Mesenchymal stem cell (in vitro differentiated cells and primary cell): ENCODE data around the gene TLL1.

Experiments used
- DNase-seq: peaks from one replicate; pipeline ENCODE4 v3.0.0-alpha.2; 2013
- H2AFZ ChIP-seq: one replicate; pipeline ENCODE4 v1.6.1; 2013; ENCODE audit warnings: low read depth, mild to moderate bottlenecking, control low read depth, inconsistent platforms, low read length, moderate library complexity
- H2AK5ac ChIP-seq: 2 replicates; pipeline ENCODE4 v1.6.1; 2013; ENCODE audit warnings: low read length, moderate library complexity, mild to moderate bottlenecking, inconsistent platforms; ENCODE audit not compliant: severe bottlenecking
- H2BK120ac ChIP-seq: one replicate; pipeline ENCODE4 v1.6.1; 2013; ENCODE audit warnings: low read depth, mild to moderate bottlenecking, inconsistent platforms, low read length, moderate library complexity
- H2BK12ac ChIP-seq, 2 experiments: one replicate each; pipeline ENCODE4 v1.6.1; 2013; ENCODE audit warnings: inconsistent platforms in 2 of 2, low read length in 2 of 2, mild to moderate bottlenecking in 2 of 2, moderate library complexity in 2 of 2, control low read depth in 1 of 2
- H2BK15ac ChIP-seq: one replicate; pipeline ENCODE4 v1.6.1; 2013; ENCODE audit warnings: mild to moderate bottlenecking, low read depth, inconsistent platforms; ENCODE audit not compliant: poor library complexity, severe bottlenecking
- H2BK5ac ChIP-seq: 2 replicates; pipeline ENCODE4 v1.6.1; 2013; ENCODE audit warnings: low read depth, mild to moderate bottlenecking, low read length, control low read depth, inconsistent platforms; ENCODE audit not compliant: poor library complexity, severe bottlenecking
- H3K14ac ChIP-seq, 2 experiments: one replicate each; pipeline ENCODE4 v1.6.1; 2013; ENCODE audit warnings: inconsistent platforms in 2 of 2, low read length in 2 of 2, control low read depth in 1 of 2, mild to moderate bottlenecking in 1 of 2, moderate library complexity in 1 of 2
- H3K18ac ChIP-seq, 2 experiments: one replicate each; pipeline ENCODE4 v1.6.1; 2013; ENCODE audit warnings: inconsistent platforms in 2 of 2, low read length in 2 of 2, control low read depth in 1 of 2, low read depth in 1 of 2, mild to moderate bottlenecking in 1 of 2
- H3K23ac ChIP-seq, 2 experiments: one replicate each; pipeline ENCODE4 v1.6.1; 2013; ENCODE audit warnings: inconsistent platforms in 2 of 2, low read length in 2 of 2, mild to moderate bottlenecking in 2 of 2, moderate library complexity in 2 of 2, control low read depth in 1 of 2
- H3K27ac ChIP-seq: 2 replicates; pipeline ENCODE4 v1.5.1; 2013; ENCODE audit warnings: mild to moderate bottlenecking, moderate library complexity, low read length, control low read depth, inconsistent platforms; ENCODE audit not compliant: poor library complexity, severe bottlenecking
- H3K27me3 ChIP-seq, 2 experiments: 2 replicates each; pipeline versions ENCODE4 v1.6.1 to v1.7.0; 2013; ENCODE audit warnings: low read length in 2 of 2, mild to moderate bottlenecking in 2 of 2, moderate library complexity in 2 of 2, control low read depth in 1 of 2, inconsistent platforms in 1 of 2; ENCODE audit not compliant: control insufficient read depth in 1 of 2, insufficient read depth in 1 of 2
- H3K36me3 ChIP-seq, 2 experiments: 2 replicates each; pipeline versions ENCODE4 v1.6.1 to v1.7.0; 2013; ENCODE audit warnings: low read length in 2 of 2, control low read depth in 1 of 2, inconsistent platforms in 1 of 2, low read depth in 1 of 2, mild to moderate bottlenecking in 1 of 2; ENCODE audit not compliant: insufficient read depth in 2 of 2, control insufficient read depth in 1 of 2
- H3K4ac ChIP-seq, 2 experiments: one replicate each; pipeline ENCODE4 v1.6.1; 2013; ENCODE audit warnings: inconsistent platforms in 2 of 2, low read length in 2 of 2, mild to moderate bottlenecking in 2 of 2, moderate library complexity in 2 of 2, control low read depth in 1 of 2, low read depth in 1 of 2
- H3K4me1 ChIP-seq: 2 replicates; pipeline ENCODE4 v1.6.1; 2013; ENCODE audit warnings: low read depth, low read length, control low read depth; ENCODE audit not compliant: control insufficient read depth, insufficient read depth
- H3K4me2 ChIP-seq: 2 replicates; pipeline ENCODE4 v1.6.1; 2013; ENCODE audit warnings: low read length, mild to moderate bottlenecking, inconsistent platforms; ENCODE audit not compliant: poor library complexity, severe bottlenecking
- H3K4me3 ChIP-seq, 2 experiments: 2 replicates each; pipeline versions ENCODE4 v1.5.1 to v1.7.0; 2013; ENCODE audit warnings: low read length in 2 of 2, mild to moderate bottlenecking in 2 of 2, control low read depth in 1 of 2, low read depth in 1 of 2; ENCODE audit not compliant: insufficient read depth in 1 of 2
- H3K79me1 ChIP-seq: replicated peaks from 2 replicates; pipeline ENCODE4 v1.6.1; 2013; ENCODE audit warnings: mild to moderate bottlenecking, control low read depth, low read length, inconsistent platforms; ENCODE audit not compliant: poor library complexity, severe bottlenecking
- H3K9ac ChIP-seq: 2 replicates; pipeline ENCODE4 v1.7.0; 2013; ENCODE audit warnings: mild to moderate bottlenecking, low read length, moderate library complexity
- H3K9me3 ChIP-seq: 2 replicates; pipeline ENCODE4 v1.7.0; 2013; ENCODE audit warnings: mild to moderate bottlenecking, low read length; ENCODE audit not compliant: control insufficient read depth
- H4K8ac ChIP-seq: one replicate; pipeline ENCODE4 v1.6.1; 2013; ENCODE audit warnings: inconsistent platforms, mild to moderate bottlenecking, low read length, moderate library complexity
- H4K91ac ChIP-seq: one replicate; pipeline ENCODE4 v1.6.1; 2013; ENCODE audit warnings: mild to moderate bottlenecking, low read length, inconsistent platforms
- WGBS: methylation state at CpG from one replicate; pipeline ENCODE4 v1.1.7; 2013; ENCODE audit warnings: mixed read lengths; 5-methylcytosine and 5-hydroxymethylcytosine counted together

TLL1 gene

DNA sequence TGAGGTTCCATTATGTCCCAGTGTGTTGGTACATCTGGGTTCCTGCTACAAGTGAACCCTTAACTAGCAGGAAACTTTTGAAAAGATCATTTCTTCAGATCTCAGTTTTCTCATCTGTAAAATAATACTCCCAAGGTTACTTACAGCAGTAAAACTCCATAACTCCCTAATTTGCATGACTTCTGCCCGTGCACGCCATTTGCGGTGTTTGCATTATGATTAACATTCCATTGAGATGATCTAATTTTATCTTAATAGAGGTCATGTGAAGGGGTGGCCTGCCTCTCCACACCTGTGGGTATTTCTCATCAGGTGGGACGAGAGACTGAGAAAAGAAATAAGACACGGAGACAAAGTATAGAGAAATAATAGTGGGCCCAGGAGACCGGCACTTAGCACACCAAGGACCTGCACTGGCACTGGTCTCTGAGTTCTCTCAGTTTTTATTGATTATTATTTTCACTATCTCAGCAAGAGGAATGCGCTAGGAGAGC lies 219.8 kb downstream of the TLL1 start:
- Histone ChIP-seq H3K18ac (no peak overlapping the region), H2BK120ac (no peak overlapping the region), H4K91ac (no peak overlapping the region), H3K27me3 (no peaks in the 10 kb centered on the region), H3K4ac (no peak overlapping the region), H3K9ac (no peak overlapping the region), H4K8ac (no peak overlapping the region), H2BK12ac (no peak overlapping the region), H2AK5ac (no peak overlapping the region), H3K4me1 (no peaks in the 10 kb centered on the region), H2BK5ac (no peak overlapping the region), H3K27ac (no peak overlapping the region), H2AFZ (no peak overlapping the region), H3K4me3 (no peak overlapping the region), H3K9me3 (no peaks in the 10 kb centered on the region), H3K36me3 (no peaks in the 10 kb centered on the region), H3K79me1 (no peaks in the 10 kb centered on the region), H3K4me2 (no peak overlapping the region), H3K23ac (no peak overlapping the region), H3K14ac (no peak overlapping the region), H2BK15ac (no peak overlapping the region)
- no peak for DNase-seq
- 91% methylated on average over 4 of the region's 7 CpGs for WGBS

GRCh38 chr4:166104623-166105022 lies 231.6 kb downstream of the TLL1 start:
- no peak overlapping the region for H3K4me3 ChIP-seq
- 61% methylated on average over 1 of the region's 2 CpGs for WGBS
- no peak overlapping the region for H4K8ac ChIP-seq
- H3K4me1 ChIP-seq = no peaks in the 10 kb centered on the region
- H2BK120ac ChIP-seq = no peak overlapping the region
- H3K4ac ChIP-seq = no peak overlapping the region
- no peak for DNase-seq
- H3K4me2 ChIP-seq = no peak overlapping the region
- H3K79me1 ChIP-seq = no peaks in the 10 kb centered on the region
- no peak overlapping the region for H2BK15ac ChIP-seq
- H2AK5ac ChIP-seq = no peak overlapping the region
- H3K9me3 ChIP-seq = no peaks in the 10 kb centered on the region
- H2BK12ac ChIP-seq = no peak overlapping the region
- no peaks in the 10 kb centered on the region for H3K36me3 ChIP-seq
- H3K23ac ChIP-seq = no peak overlapping the region
- no peak overlapping the region for H2BK5ac ChIP-seq
- no peak overlapping the region for H3K9ac ChIP-seq
- H2AFZ ChIP-seq = no peak overlapping the region
- H3K27ac ChIP-seq = no peak overlapping the region
- no peak overlapping the region for H3K14ac ChIP-seq
- H3K18ac ChIP-seq = no peak overlapping the region
- no peak overlapping the region for H4K91ac ChIP-seq
- H3K27me3 ChIP-seq = no peaks in the 10 kb centered on the region

DNA sequence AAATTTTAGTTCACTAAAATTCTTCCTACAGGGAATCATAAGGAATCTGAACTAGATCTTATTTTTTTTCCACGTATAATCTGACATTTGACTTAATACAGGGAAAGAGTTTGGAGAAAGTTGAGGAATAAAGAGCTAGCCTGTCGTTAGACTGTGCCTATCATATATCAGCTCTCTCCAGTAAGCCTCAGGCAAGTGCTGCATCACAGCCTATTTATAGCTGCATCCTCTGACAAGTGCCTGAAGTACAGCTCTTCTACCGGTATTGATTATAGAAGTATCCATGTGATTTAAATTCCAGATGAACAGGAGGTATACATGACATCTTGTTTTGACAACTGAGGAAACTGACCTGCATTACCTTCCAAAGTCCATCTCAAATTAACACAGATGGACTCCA lies 248.9 kb downstream of the TLL1 start:
- no peak for DNase-seq
- no peak overlapping the region for H2AFZ ChIP-seq
- H3K4me1 ChIP-seq = no peaks in the 10 kb centered on the region
- no peak overlapping the region for H2AK5ac ChIP-seq
- H4K91ac ChIP-seq = no peak overlapping the region
- no peak overlapping the region for H3K4me2 ChIP-seq
- no peak overlapping the region for H2BK5ac ChIP-seq
- WGBS = no CpG with 5 or more reads among the region's 3 CpGs
- no peak overlapping the region for H2BK15ac ChIP-seq
- H3K14ac ChIP-seq = no peak overlapping the region
- no peaks in the 10 kb centered on the region for H3K79me1 ChIP-seq
- H2BK120ac ChIP-seq = no peak overlapping the region
- no peaks in the 10 kb centered on the region for H3K9me3 ChIP-seq
- H3K23ac ChIP-seq = no peak overlapping the region
- H3K4me3 ChIP-seq = no peak overlapping the region
- H3K4ac ChIP-seq = no peak overlapping the region
- H3K27ac ChIP-seq = no peak overlapping the region
- no peaks in the 10 kb centered on the region for H3K36me3 ChIP-seq
- H3K27me3 ChIP-seq = no peaks in the 10 kb centered on the region
- H2BK12ac ChIP-seq = no peak overlapping the region
- H4K8ac ChIP-seq = no peak overlapping the region
- H3K9ac ChIP-seq = no peak overlapping the region
- no peak overlapping the region for H3K18ac ChIP-seq

GRCh38 chr4:166123546-166123945 lies 250.5 kb downstream of the TLL1 start:
- no peak for DNase-seq
- no peak overlapping the region for H3K4ac ChIP-seq
- no peak overlapping the region for H3K9ac ChIP-seq
- H2BK15ac ChIP-seq = no peak overlapping the region
- H3K18ac ChIP-seq = no peak overlapping the region
- H3K79me1 ChIP-seq = no peaks in the 10 kb centered on the region
- H2AK5ac ChIP-seq = no peak overlapping the region
- H2BK120ac ChIP-seq = no peak overlapping the region
- H3K4me2 ChIP-seq = no peak overlapping the region
- H3K14ac ChIP-seq = no peak overlapping the region
- H3K4me1 ChIP-seq = no peaks in the 10 kb centered on the region
- no peaks in the 10 kb centered on the region for H3K27me3 ChIP-seq
- H4K91ac ChIP-seq = no peak overlapping the region
- H3K27ac ChIP-seq = no peak overlapping the region
- H3K4me3 ChIP-seq = no peak overlapping the region
- H2BK5ac ChIP-seq = no peak overlapping the region
- H2BK12ac ChIP-seq = no peak overlapping the region
- H3K23ac ChIP-seq = no peak overlapping the region
- H4K8ac ChIP-seq = no peak overlapping the region
- no peak overlapping the region for H2AFZ ChIP-seq
- H3K36me3 ChIP-seq = no peaks in the 10 kb centered on the region
- H3K9me3 ChIP-seq = no peaks in the 10 kb centered on the region
